Glomerular visceral epithelial cell (primary cell): ENCODE data around the gene MIDN.
"Not testable (repeated sequence)": the region's sequence is repeated elsewhere in the genome, so short reads cannot be mapped to it uniquely, and the experiment has no call there.

ENCODE experiments used
- DNase-seq: peaks from one replicate; pipeline ENCODE4 v3.0.0-alpha.2; 2016; ENCODE audit errors: extremely low spot score

Gene MIDN

DNA sequence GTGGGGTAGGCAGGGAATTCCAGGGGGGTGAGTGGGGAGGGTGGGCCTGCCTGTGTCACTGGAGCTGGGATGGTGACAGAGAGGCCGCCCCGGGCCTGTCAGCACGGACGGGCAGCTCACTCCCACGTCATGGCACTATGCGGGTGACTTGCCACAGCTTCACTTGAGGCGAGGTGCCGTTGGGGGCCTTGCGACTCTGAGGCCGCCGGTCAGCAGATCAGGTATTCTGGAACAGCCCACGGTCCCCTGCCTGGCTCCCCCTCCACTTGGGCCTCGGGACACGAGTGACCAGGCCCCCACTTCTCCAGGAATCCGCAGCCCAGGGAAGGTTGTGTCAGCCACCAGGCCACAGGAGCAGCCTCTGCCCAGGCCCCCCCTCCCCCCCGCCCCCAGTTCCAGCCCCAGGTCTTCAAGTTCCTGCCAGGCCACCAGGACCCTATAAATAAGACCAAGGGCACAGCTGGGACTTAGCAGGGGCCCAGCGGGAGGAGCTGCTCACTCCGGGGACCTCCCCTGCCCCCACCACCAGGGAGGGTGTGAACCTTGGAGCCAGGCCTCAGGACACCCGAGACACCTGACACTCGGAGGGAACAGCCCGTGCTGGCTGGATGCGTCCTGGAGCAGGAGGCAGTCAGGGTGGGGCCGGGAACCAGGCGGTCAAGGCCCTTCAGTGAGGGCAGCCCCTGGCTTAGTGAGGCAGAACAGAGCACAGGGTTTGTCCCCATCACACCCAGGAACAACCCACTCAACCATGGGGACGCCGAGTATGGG is 2.7 kb upstream of the MIDN start:
- DNase-seq, result no peak

- not testable (repeated sequence) for DNase-seq
These were observed 1.9 kb upstream of the MIDN start for GRCh38 chr19:1246265-1247087.

DNA sequence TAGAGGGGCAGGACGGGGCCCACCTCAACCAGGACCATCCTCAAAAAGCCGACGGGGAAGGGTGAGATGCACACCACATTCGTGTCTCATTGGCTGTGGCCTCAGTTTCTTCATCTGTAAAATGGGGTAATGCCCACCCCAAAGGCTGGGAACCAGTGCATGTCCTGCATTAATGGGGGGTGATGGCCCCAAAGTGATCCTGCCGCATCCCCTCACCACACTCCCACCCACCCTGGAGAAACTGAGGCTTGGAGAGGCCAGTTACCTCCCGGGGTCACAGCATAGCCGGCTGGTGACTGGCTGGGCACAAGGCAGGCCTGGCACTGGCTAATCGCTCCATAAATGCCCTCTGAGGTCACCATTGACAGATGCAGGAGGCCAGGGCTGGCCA is 640 bp upstream of the MIDN start:
- DNase-seq, result no peak

- DNase-seq, result peak; percentile 80
These were observed 459 bp downstream of the MIDN start for GRCh38 chr19:1248786-1249297.

- peak; percentile 99 for DNase-seq
These were observed 1.1 kb downstream of the MIDN start for GRCh38 chr19:1249298-1249989.

GRCh38 chr19:1249990-1250436 is 1.6 kb downstream of the MIDN start:
- no peak for DNase-seq

DNA sequence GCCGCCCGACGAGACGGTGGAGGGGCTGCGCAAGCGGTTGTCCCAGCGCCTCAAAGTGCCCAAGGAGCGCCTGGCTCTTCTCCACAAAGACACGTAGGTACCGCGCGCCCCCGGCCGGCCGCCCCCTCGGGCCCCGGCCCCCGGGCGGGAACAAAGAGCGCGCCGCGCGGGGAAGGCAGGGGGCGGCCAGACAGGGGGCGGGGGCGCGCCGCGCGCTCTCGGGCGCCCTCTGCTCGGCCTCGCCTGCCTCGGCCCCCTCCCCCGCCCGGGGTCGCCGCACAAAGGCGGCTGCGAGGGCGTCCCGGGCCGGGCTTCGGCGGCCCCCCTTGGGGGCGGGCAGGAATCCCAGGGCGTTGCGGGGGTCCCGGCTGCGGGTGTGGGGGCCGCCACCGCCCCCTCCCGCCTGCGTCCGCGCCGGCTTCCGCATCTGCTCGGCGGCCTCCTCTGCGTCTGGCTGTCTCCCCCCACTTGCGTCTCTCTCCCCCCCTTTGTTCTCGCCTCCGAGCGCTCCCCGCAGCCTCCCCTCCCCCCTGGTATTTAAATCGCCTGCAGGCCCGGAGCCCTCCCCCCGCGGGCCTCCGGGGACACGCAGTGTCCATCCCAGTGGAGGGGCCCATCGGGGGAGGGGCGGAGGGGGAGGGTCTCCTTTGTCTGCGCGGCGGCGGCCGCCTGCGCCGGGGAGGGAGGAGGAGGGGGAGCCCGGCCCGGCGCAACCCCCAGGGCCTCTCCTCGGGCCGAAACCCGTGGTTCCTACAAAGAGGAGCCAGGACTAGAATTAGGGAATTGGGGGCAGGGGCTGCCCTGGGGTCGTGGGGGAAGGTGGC is 2.3 kb downstream of the MIDN start:
- DNase-seq, result peak; percentile 58

GRCh38 chr19:1251330-1252220 is 3.2 kb downstream of the MIDN start:
- DNase-seq, result peak; percentile 72

DNA sequence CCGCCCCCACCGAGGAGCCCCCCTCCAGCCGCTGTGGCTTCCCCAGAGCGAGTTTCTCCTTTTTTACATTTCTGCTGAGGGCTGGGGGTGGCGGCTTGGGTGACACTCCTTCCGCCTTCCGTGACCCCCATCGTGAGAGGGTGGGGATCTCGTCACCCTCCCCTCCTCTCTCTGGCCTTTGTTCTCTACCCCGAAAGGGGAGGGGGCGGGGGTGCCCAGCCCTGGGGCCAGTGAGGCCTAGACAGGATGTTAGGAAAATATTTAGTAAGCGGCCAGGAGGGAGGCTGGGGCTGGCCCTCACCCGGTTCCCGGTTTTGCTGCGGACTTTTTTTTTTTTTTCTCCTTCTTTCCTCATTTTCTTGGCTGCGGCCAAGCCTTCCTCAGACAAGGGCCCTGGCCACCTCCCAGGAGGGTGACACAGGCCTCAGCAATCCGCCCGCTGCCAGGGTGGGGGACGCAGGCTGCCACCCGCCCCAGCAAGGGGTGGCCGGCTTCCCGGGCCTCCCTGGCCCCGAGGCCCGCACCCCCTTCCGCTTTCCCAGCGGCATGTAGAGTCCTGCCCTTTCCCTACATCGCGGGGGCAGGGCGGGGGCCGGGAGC is 3.9 kb downstream of the MIDN start:
- DNase-seq, result peak; percentile 96

DNA sequence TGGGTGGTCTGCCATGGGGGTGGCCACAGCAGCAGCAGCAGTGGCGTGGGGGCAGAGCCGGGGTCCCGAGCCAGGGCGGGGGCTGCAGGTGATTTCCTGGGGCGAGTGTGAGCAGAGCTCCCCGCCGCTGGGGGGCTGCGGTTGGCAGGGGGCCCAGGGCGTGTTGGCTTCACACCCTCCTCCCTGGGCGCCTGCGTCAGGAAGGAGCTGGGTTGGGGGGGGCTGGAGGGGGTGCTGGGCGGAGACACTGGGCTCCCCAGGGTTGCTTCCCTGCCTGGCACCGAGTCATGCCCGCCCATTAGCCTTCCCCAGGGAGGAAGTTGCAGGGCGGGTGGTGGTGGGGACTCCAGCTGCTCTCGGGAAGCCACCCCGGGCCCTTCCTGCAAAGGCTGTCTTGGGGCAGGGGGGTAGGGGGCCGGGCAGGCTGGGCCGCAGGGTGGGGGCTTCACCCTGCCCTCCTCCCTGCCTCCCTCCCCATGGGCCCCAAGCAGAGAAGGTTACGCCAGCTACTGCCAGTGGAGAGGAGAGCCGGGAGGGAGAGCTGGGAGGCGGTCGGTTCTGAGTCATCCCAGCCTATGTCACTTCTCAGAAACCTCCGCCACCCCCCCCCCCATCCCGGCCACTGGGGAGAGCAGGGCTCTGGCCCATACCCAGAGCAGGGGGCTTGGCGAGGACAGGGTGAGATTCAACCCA is 4.6 kb downstream of the MIDN start:
- DNase-seq, result peak; percentile 98

- no peak for DNase-seq
These were observed 5.2 kb downstream of the MIDN start for GRCh38 chr19:1253514-1254080.

- no peak for DNase-seq
These were observed 5.7 kb downstream of the MIDN start for GRCh38 chr19:1254081-1254527.

DNA sequence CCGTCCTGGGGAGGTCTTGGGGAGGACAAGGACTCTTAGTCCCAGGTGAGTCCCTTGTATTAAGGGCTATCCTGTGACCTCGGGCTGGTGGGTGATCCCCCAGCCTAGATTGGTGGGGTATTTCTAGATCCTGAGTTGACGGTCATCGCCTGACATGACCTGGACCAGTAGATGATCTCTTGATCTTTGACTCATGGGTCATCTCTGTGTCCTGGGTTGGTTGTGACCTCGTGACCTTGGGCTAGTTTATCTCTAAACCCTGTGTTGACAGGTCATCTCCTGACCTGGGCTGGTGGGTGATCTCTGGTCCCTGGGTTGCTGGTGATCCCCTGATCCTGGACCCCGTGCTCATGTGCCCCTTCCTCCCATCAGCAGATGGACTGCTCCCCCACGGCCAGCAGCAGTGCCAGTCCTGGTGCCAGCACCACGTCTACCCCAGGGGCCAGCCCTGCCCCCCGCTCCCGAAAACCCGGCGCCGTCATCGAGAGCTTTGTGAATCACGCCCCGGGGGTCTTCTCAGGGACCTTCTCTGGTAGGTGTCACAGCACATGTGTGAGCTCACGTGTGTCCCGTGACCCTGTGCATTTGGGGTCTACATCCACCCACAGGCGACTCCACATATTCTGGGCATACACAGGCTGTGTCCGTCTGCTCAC is 6.3 kb downstream of the MIDN start:
- no peak for DNase-seq

DNA sequence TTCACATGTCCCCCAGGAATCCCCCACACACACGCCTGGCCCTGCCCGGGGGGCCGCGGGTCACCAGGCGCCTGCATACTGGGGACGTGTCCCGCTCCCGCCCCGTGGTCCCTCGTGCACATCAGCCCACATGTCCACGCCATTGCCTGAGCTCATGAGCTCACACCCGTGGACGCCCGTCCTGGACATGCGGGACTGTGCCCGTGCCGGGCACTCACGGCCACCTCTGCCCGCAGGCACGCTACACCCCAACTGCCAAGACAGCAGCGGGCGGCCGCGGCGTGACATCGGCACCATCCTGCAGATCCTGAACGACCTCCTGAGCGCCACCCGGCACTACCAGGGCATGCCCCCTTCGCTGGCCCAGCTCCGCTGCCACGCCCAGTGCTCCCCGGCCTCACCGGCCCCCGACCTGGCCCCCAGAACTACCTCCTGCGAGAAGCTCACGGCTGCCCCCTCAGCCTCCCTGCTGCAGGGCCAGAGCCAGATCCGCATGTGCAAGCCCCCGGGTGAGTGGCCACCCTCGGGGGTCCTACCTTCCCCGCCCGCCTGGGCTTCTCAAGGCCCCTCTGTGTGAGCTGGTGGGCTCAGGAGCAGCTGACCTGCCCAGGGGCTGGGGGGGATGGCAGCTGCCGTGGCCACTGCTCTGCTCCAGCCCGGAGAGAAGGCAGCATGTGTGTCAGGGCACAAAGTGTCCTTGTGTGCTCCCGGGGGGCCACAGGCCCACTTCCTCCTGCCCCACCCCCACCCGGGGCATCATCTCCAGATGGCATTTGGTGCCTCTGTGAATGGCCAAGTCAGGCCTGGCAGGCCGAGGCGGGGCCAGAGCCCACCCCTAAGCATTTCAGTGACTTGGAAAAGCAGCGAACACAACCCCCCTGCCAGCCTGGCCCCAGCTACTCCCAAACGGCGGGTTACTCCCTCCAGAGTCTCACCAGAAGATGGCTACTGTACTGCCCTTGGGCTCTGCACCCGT is 7.1 kb downstream of the MIDN start:
- DNase-seq, result no peak

GRCh38 chr19:1256646-1257474 is 8.5 kb downstream of the MIDN start:
- DNase-seq, result no peak

DNA sequence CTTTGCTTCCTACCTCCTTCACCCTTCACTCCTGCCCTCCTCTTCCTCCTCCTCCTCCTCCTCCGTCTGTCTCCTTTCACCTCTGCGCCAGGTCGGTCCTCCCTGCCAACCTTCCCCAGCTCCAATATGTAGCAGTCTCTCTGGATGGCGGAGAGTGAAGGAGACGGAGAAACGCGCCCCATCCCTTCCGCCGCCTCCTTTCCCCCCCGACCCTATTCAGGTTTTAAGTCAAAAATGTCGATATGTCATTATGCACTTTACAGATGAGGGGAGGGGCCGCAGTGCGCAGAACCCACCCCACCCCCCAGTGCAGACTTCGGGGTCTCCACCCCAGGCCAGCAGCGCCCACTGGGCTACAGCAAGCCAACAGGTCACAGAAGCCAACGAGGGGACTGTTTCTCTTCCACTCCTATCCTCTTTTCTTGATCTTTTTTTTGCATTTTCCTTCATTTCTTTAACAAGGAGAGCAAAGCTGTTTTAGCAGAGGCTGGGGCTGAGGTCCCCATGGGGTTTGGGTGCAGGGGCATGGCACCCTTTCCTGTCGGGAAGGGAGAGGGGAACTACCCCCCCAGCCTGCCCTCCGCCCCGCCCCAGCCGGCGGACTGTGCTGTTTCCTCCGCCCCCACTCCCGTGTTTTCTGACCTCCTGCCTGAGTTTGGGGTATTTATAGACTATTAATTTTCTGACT is 9.2 kb downstream of the MIDN start:
- DNase-seq, result no peak
